Memory B cell (primary cell): Measurements from ENCODE around the gene GHR.
A peak's percentile ranks its signal among the peaks of the same experiment; 100 is the strongest.
"Not testable (repeated sequence)": the region's sequence is repeated elsewhere in the genome, so short reads cannot be mapped to it uniquely, and the experiment has no call there.

Experiments used
- ATAC-seq: fragments of 150-1000 bp; cut with Tn5 transposase; 2 replicates; pipeline ENCODE4 v1.10.0; 2021; ENCODE audit warnings: low read depth, mild to moderate bottlenecking, moderate library complexity
- DNase-seq, 2 donors: peaks; one replicate each; pipeline ENCODE4 v3.0.0; 2022; ENCODE audit warnings: low spot score in 2 of 2
- H3K27ac Mint-ChIP-seq: one replicate; pipeline ENCODE4 v1.8.0; 2022; ENCODE audit warnings: mild to moderate bottlenecking, moderate library complexity, mixed read lengths
- H3K27me3 Mint-ChIP-seq: one replicate; pipeline ENCODE4 v1.8.0; 2022; ENCODE audit warnings: mixed read lengths
- H3K36me3 Mint-ChIP-seq: one replicate; pipeline ENCODE4 v1.8.0; 2022; ENCODE audit warnings: mild to moderate bottlenecking, mixed read lengths
- H3K4me1 Mint-ChIP-seq: one replicate; pipeline ENCODE4 v1.8.0; 2022; ENCODE audit warnings: mixed read lengths
- H3K4me3 Mint-ChIP-seq: one replicate; pipeline ENCODE4 v1.8.0; 2022; ENCODE audit warnings: mild to moderate bottlenecking, moderate library complexity, mixed read lengths
- H3K9me3 Mint-ChIP-seq: one replicate; pipeline ENCODE4 v1.8.0; 2022; ENCODE audit warnings: mixed read lengths

Gene GHR

GRCh38 chr5:42701351-42702059, 278.3 kb downstream of the GHR start:
- DNase-seq (no peak), ATAC-seq (no peak)
- no peaks in the 10 kb centered on the region for H3K4me1 Mint-ChIP-seq
- H3K9me3 Mint-ChIP-seq = no peaks in the 10 kb centered on the region
- peaks cover 3% of the 10 kb centered on the region for H3K27me3 Mint-ChIP-seq
- no peak overlapping the region for H3K27ac Mint-ChIP-seq
- H3K36me3 Mint-ChIP-seq = no peaks in the 10 kb centered on the region
- H3K4me3 Mint-ChIP-seq = no peak overlapping the region

DNA sequence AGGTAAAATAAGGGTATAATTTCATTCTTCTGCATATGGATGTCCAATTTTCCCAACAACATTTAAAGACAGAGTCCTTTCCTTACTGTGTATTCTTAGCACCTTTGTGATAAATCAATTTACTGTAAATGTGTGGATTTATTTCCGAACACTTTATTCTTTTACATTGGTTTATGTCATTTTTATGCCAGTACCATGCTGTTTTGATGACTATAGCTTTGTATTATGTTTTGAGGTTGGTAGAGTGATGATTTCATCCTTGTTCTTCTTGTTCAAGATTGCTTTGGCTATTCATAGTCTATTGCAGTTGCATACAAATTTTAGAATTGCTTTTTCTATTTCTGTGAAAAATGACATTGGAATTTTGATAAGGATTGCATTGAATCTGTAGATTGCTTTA, 280.0 kb downstream of the GHR start:
- no peak for DNase-seq
- no peak overlapping the region for H3K4me3 Mint-ChIP-seq
- H3K27me3 Mint-ChIP-seq = no peaks in the 10 kb centered on the region
- H3K4me1 Mint-ChIP-seq = no peaks in the 10 kb centered on the region
- H3K36me3 Mint-ChIP-seq = no peaks in the 10 kb centered on the region
- no peak overlapping the region for H3K27ac Mint-ChIP-seq
- no peaks in the 10 kb centered on the region for H3K9me3 Mint-ChIP-seq
- ATAC-seq = no peak

GRCh38 chr5:42715785-42716184, 292.5 kb downstream of the GHR start:
- Mint-ChIP-seq H3K4me3 (no peak overlapping the region), H3K27ac (no peak overlapping the region), H3K36me3 (no peaks in the 10 kb centered on the region), H3K27me3 (peaks cover 8% of the 10 kb centered on the region), H3K4me1 (peaks cover 8% of the 10 kb centered on the region), H3K9me3 (no peaks in the 10 kb centered on the region)
- DNase-seq (no peak), ATAC-seq (no peak)

- no peaks in the 10 kb centered on the region for H3K36me3 Mint-ChIP-seq
- H3K27me3 Mint-ChIP-seq = peaks cover 15% of the 10 kb centered on the region
- DNase-seq = no peak
- H3K4me1 Mint-ChIP-seq = peaks cover 8% of the 10 kb centered on the region
- H3K9me3 Mint-ChIP-seq = no peaks in the 10 kb centered on the region
- ATAC-seq = peak; percentile 38
- no peak overlapping the region for H3K27ac Mint-ChIP-seq
- H3K4me3 Mint-ChIP-seq = no peak overlapping the region
Observed at GRCh38 chr5:42718591-42718990, 295.4 kb downstream of the GHR start.

- Mint-ChIP-seq H3K27ac (no peak overlapping the region), H3K27me3 (peaks cover 16% of the 10 kb centered on the region), H3K9me3 (no peaks in the 10 kb centered on the region), H3K4me3 (no peak overlapping the region), H3K4me1 (peaks cover 8% of the 10 kb centered on the region), H3K36me3 (no peaks in the 10 kb centered on the region)
- ATAC-seq (no peak), DNase-seq (no peak)
Observed at GRCh38 chr5:42719034-42719433, 295.8 kb downstream of the GHR start.

GRCh38 chr5:42720251-42720650, 297.0 kb downstream of the GHR start:
- ATAC-seq (no peak), DNase-seq (no peak)
- Mint-ChIP-seq H3K27ac (no peak overlapping the region), H3K9me3 (no peaks in the 10 kb centered on the region), H3K4me3 (no peak overlapping the region), H3K27me3 (peaks cover 16% of the 10 kb centered on the region), H3K36me3 (no peaks in the 10 kb centered on the region), H3K4me1 (peaks cover 8% of the 10 kb centered on the region)

DNA sequence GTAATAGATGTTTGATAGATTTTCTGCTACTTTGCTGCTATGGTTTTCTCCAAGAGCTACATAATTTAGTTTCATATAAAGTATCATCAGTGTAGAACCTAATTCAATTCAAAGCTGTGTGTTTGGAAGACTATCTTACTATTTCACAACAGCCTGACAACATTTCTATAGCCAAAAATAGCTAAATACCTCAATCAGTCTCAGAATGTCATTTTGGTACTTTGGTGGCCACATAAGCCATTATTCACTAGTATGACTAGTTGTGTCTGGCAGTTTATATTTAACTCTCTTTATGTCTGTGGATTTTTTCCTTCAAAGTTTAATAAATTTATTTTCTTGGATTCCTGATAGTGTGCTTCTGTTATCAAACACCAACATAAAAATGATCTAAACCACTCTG, 298.2 kb downstream of the GHR start:
- no peak overlapping the region for H3K27ac Mint-ChIP-seq
- H3K36me3 Mint-ChIP-seq = no peaks in the 10 kb centered on the region
- peaks cover 14% of the 10 kb centered on the region for H3K27me3 Mint-ChIP-seq
- ATAC-seq = no peak
- H3K4me1 Mint-ChIP-seq = peaks cover 8% of the 10 kb centered on the region
- no peak overlapping the region for H3K4me3 Mint-ChIP-seq
- H3K9me3 Mint-ChIP-seq = no peaks in the 10 kb centered on the region
- no peak for DNase-seq

- ATAC-seq, H3K4me1 Mint-ChIP-seq, H3K36me3 Mint-ChIP-seq, H3K4me3 Mint-ChIP-seq, H3K27me3 Mint-ChIP-seq, H3K9me3 Mint-ChIP-seq, H3K27ac Mint-ChIP-seq, DNase-seq: not testable (repeated sequence)
Observed at GRCh38 chr5:42734531-42735058, 311.4 kb downstream of the GHR start.

DNA sequence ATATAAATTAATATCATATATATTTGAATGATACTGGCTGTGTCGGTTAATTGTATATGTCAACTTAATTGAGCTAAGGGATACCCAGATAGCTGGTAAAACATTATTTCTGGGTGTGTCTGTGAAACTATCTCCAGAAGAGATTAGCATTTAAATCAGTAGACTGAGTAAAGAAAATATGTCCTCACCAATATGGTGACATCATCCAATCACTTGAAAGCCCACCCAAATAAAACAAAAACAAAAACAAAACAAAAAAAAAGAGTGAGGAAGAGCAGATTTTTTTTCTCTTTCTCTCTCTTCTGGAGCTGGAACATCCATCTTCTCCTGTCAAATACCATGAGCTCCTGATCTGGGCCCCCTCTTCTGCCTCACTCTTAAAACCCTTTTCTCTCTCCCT, 317.7 kb downstream of the GHR start:
- Mint-ChIP-seq H3K27ac (no peak overlapping the region), H3K4me3 (no peak overlapping the region)
- ATAC-seq = no peak

GRCh38 chr5:42745426-42745825, 322.2 kb downstream of the GHR start:
- DNase-seq (no peak), ATAC-seq (no peak)
- no peaks in the 10 kb centered on the region for H3K9me3 Mint-ChIP-seq
- no peaks in the 10 kb centered on the region for H3K27me3 Mint-ChIP-seq
- no peak overlapping the region for H3K27ac Mint-ChIP-seq
- no peaks in the 10 kb centered on the region for H3K36me3 Mint-ChIP-seq
- H3K4me1 Mint-ChIP-seq = peaks cover 2% of the 10 kb centered on the region
- no peak overlapping the region for H3K4me3 Mint-ChIP-seq

More for the DNA sequence above, 317.7 kb downstream of the GHR start:
- DNase-seq = no peak
- H3K36me3 Mint-ChIP-seq = no peaks in the 10 kb centered on the region
- H3K9me3 Mint-ChIP-seq = no peaks in the 10 kb centered on the region
- no peaks in the 10 kb centered on the region for H3K27me3 Mint-ChIP-seq
- H3K4me1 Mint-ChIP-seq = no peaks in the 10 kb centered on the region

DNA sequence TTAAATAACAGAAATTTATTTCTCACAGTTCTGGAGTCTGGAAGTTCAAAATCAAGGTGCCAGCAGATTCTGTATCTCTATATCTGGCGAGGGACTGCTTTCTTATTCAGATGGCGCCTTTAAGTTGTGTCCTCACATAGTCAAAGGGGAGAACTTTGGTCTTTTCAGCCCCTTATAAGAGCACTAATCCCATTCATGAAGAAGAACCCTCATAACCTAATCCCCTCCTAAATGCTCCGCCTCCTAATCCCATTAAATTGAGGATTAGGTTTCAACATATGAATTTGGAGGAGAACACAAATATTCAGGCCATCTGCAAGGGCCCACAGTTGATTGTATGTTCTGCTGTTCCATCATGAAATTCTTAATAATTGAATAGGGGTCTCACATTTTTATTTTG, 322.6 kb downstream of the GHR start:
- Mint-ChIP-seq H3K4me3 (no peak overlapping the region), H3K27me3 (no peaks in the 10 kb centered on the region), H3K4me1 (peaks cover 2% of the 10 kb centered on the region), H3K27ac (no peak overlapping the region), H3K9me3 (no peaks in the 10 kb centered on the region), H3K36me3 (no peaks in the 10 kb centered on the region)
- no peak for DNase-seq
- ATAC-seq = no peak

DNA sequence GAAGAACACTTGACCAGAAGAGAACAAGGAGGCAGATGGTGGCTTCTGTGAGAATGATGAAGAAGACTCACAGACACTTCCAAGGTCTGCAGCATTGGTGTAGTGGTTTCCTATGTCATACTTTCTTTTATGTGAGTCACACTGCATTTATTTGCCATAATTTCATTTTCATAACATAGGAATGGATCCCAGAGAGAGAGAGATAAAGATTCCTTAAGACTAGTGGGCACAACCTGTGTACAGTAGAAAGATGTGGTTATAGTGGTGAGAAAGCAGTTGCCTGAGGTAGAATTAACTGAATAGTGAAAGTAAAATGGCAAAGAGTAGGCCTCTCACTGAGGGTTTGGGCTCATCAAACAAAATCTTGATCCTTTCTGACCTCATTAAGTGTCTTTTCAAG, 325.8 kb downstream of the GHR start:
- Mint-ChIP-seq H3K4me3 (no peak overlapping the region), H3K36me3 (no peaks in the 10 kb centered on the region), H3K27me3 (no peaks in the 10 kb centered on the region), H3K27ac (peak overlapping the region; percentile 58), H3K9me3 (no peaks in the 10 kb centered on the region), H3K4me1 (peaks cover 2% of the 10 kb centered on the region)
- ATAC-seq (no peak), DNase-seq (no peak)

GRCh38 chr5:42750507-42750906, 327.3 kb downstream of the GHR start:
- H3K27ac Mint-ChIP-seq = no peak overlapping the region

GRCh38 chr5:42751044-42751443, 327.8 kb downstream of the GHR start:
- Mint-ChIP-seq H3K4me1 (peaks cover 2% of the 10 kb centered on the region), H3K4me3 (no peak overlapping the region), H3K36me3 (no peaks in the 10 kb centered on the region), H3K27ac (no peak overlapping the region), H3K27me3 (no peaks in the 10 kb centered on the region), H3K9me3 (no peaks in the 10 kb centered on the region)
- ATAC-seq (no peak), DNase-seq (no peak)

More at GRCh38 chr5:42750507-42750906, 327.3 kb downstream of the GHR start:
- H3K4me3 Mint-ChIP-seq = no peak overlapping the region
- H3K4me1 Mint-ChIP-seq = peaks cover 2% of the 10 kb centered on the region
- DNase-seq (no peak), ATAC-seq (no peak)
- no peaks in the 10 kb centered on the region for H3K27me3 Mint-ChIP-seq
- H3K9me3 Mint-ChIP-seq = no peaks in the 10 kb centered on the region
- no peaks in the 10 kb centered on the region for H3K36me3 Mint-ChIP-seq

DNA sequence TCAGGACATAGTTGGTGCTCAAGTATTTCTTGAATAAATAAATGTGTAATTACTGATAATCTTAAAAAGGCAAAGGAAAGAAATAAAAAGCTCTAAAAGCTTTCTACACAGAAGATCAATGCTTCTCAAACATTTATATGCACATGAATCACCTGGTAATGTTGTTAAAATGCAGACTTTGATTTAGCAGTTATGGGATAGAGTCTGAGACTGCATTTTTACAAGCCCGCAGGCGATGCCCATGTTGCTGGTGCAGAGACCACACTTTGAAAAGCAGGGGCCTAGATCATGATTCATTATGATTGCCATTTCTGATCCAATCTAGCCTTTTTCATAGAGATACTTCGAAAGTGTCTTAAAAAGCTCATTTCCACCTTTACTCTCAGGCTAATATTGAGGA, 329.9 kb downstream of the GHR start:
- no peak for DNase-seq
- H3K36me3 Mint-ChIP-seq = no peaks in the 10 kb centered on the region
- ATAC-seq = no peak
- no peak overlapping the region for H3K27ac Mint-ChIP-seq
- no peak overlapping the region for H3K4me3 Mint-ChIP-seq
- H3K9me3 Mint-ChIP-seq = no peaks in the 10 kb centered on the region
- H3K4me1 Mint-ChIP-seq = peaks cover 8% of the 10 kb centered on the region
- H3K27me3 Mint-ChIP-seq = no peaks in the 10 kb centered on the region
